H1 (cell line): Measurements from ENCODE around the gene NKG7. TPM values are rescaled to one million over a fixed set of nuclear protein-coding genes. Genes with fewer than 3 reads are reported as not detected.

Source experiments
- CTCF ChIA-PET: fragments of 300-600 bp; sonication (Branson Sonifier 250); formaldehyde crosslinking; loops from one replicate; lab custom pipeline; 2021; ENCODE audit not compliant: partially characterized antibody; lab: Charles Lee
- POLR2A ChIA-PET: fragments of 300-600 bp; sonication (Branson Sonifier 250); formaldehyde crosslinking; loops from one replicate; lab custom pipeline; 2021; ENCODE audit warnings: inconsistent platforms; ENCODE audit not compliant: partially characterized antibody; lab: Charles Lee
- DNase-seq, 2 experiments: peaks; one replicate each; pipeline versions ENCODE4 v3.0.0 to v3.0.0-alpha.2; 2010 to 2022; ENCODE audit warnings: low spot score in 2 of 2, low read depth in 1 of 2, mixed read lengths in 1 of 2
- FAIRE-seq: peaks from 2 replicates; lab custom pipeline; 2011; peaks lifted over from hg19 to GRCh38; lab: Jason Lieb, UNC
- H2AFZ ChIP-seq: 2 replicates; pipeline ENCODE4 v1.8.1; 2012; ENCODE audit warnings: low read length, inconsistent platforms
- H2AK5ac ChIP-seq: 2 replicates; pipeline ENCODE4 v1.6.1; 2013; ENCODE audit warnings: low read depth, low read length
- H2BK120ac ChIP-seq: replicated peaks from 2 replicates; pipeline ENCODE3; 2013; ENCODE audit warnings: low read depth, low read length, inconsistent platforms
- H2BK12ac ChIP-seq: 2 replicates; pipeline ENCODE4 v1.6.1; 2013; ENCODE audit warnings: low read depth, low read length
- H2BK15ac ChIP-seq: 2 replicates; pipeline ENCODE4 v1.6.1; 2013; ENCODE audit warnings: low read length
- H2BK20ac ChIP-seq: 2 replicates; pipeline ENCODE4 v1.6.1; 2013; ENCODE audit warnings: low read length
- H2BK5ac ChIP-seq: 2 replicates; pipeline ENCODE4 v1.6.1; 2013; ENCODE audit warnings: low read depth, low read length
- H3K14ac ChIP-seq: 2 replicates; pipeline ENCODE4 v1.6.1; 2013; ENCODE audit warnings: inconsistent platforms; ENCODE audit not compliant: insufficient read length
- H3K18ac ChIP-seq: 2 replicates; pipeline ENCODE4 v1.6.1; 2013; ENCODE audit warnings: low read length; ENCODE audit errors: extremely low read depth
- H3K23ac ChIP-seq: 2 replicates; pipeline ENCODE4 v1.6.1; 2013; ENCODE audit warnings: inconsistent platforms; ENCODE audit not compliant: insufficient read length
- H3K23me2 ChIP-seq: 2 replicates; pipeline ENCODE4 v1.6.1; 2013; ENCODE audit warnings: low read depth, low read length
- H3K27ac ChIP-seq: 2 replicates; pipeline ENCODE4 v1.6.1; 2011; ENCODE audit warnings: low read depth, low read length, inconsistent platforms
- H3K27me3 ChIP-seq, 4 experiments: replicated peaks in 1 of 4; 1 replicate in 1 of 4; 2 replicates in 3 of 4; pipeline versions ENCODE4 v1.6.1 to v1.8.1; 2011 to 2013; ENCODE audit warnings: low read length in 3 of 4, mild to moderate bottlenecking in 3 of 4, inconsistent platforms in 2 of 4, mixed read lengths in 2 of 4, moderate library complexity in 1 of 4; ENCODE audit not compliant: control insufficient read depth in 3 of 4, insufficient read depth in 3 of 4; ENCODE audit errors: extremely low read depth in 1 of 4
- H3K36me3 ChIP-seq, 4 experiments: 2 replicates each; pipeline versions ENCODE4 v1.6.1 to v1.8.1; 2011 to 2013; ENCODE audit warnings: mild to moderate bottlenecking in 4 of 4, low read length in 3 of 4, moderate library complexity in 2 of 4, control low read depth in 1 of 4, inconsistent platforms in 1 of 4; ENCODE audit not compliant: insufficient read depth in 4 of 4, control insufficient read depth in 2 of 4
- H3K4ac ChIP-seq: replicated peaks from 2 replicates; pipeline ENCODE3; 2013; ENCODE audit warnings: low read length, low read depth, mixed read lengths, inconsistent platforms; ENCODE audit not compliant: insufficient read length
- H3K4me1 ChIP-seq, 4 experiments: replicated peaks in 1 of 4; 1 replicate in 1 of 4; 2 replicates in 3 of 4; pipeline versions ENCODE4 v1.6.1 to v1.8.1; 2011 to 2013; ENCODE audit warnings: low read length in 3 of 4, inconsistent platforms in 2 of 4, mixed read lengths in 1 of 4; ENCODE audit not compliant: insufficient read depth in 4 of 4, control insufficient read depth in 3 of 4
- H3K4me2 ChIP-seq, 2 experiments: 2 replicates each; pipeline versions ENCODE4 v1.6.1 to v1.8.1; 2011 to 2013; ENCODE audit warnings: low read depth in 2 of 2, low read length in 2 of 2, control low read depth in 1 of 2, inconsistent platforms in 1 of 2, mild to moderate bottlenecking in 1 of 2; ENCODE audit not compliant: insufficient read depth in 1 of 2
- H3K4me3 ChIP-seq, 4 experiments: fragments of 200-600, 300-600 bp in 1 of 4; sonication (generic), shearing (Covaris generic), sonication (Bioruptor Twin) in 1 of 4; 2 replicates each; pipeline versions ENCODE4 v1.5.1 to v1.8.1; 2011 to 2016; ENCODE audit warnings: low read length in 4 of 4, low read depth in 3 of 4, control low read depth in 2 of 4, inconsistent platforms in 2 of 4, mild to moderate bottlenecking in 2 of 4, mixed read lengths in 1 of 4, moderate library complexity in 1 of 4; ENCODE audit not compliant: insufficient read depth in 2 of 4; ENCODE audit errors: extremely low read depth in 1 of 4
- H3K56ac ChIP-seq: replicated peaks from 2 replicates; pipeline ENCODE3; 2013; ENCODE audit warnings: low read depth, mild to moderate bottlenecking, mixed read lengths, low read length, inconsistent platforms; ENCODE audit not compliant: insufficient read length
- H3K79me1 ChIP-seq: 2 replicates; pipeline ENCODE4 v1.6.1; 2013; ENCODE audit warnings: low read depth, low read length, control low read depth
- H3K79me2 ChIP-seq, 2 experiments: 2 replicates each; pipeline versions ENCODE4 v1.6.1 to v1.8.1; 2012 to 2013; ENCODE audit warnings: low read length in 2 of 2, mild to moderate bottlenecking in 2 of 2, inconsistent platforms in 1 of 2; ENCODE audit not compliant: insufficient read depth in 2 of 2, control insufficient read depth in 1 of 2
- H3K9ac ChIP-seq, 4 experiments: replicated peaks in 1 of 4; 1 replicate in 1 of 4; 2 replicates in 3 of 4; pipeline versions ENCODE4 v1.6.1 to v1.8.1; 2011 to 2013; ENCODE audit warnings: low read depth in 3 of 4, low read length in 3 of 4, control low read depth in 2 of 4, mild to moderate bottlenecking in 2 of 4, moderate library complexity in 2 of 4, inconsistent platforms in 1 of 4; ENCODE audit errors: extremely low read depth in 1 of 4
- H3K9me3 ChIP-seq, 2 experiments: 2 replicates each; pipeline versions ENCODE4 v1.6.1 to v1.8.1; 2012 to 2013; ENCODE audit warnings: mild to moderate bottlenecking in 2 of 2, moderate library complexity in 2 of 2, control low read depth in 1 of 2, inconsistent platforms in 1 of 2, low read depth in 1 of 2, low read length in 1 of 2, mixed read lengths in 1 of 2; ENCODE audit not compliant: insufficient read depth in 2 of 2
- H4K20me1 ChIP-seq, 2 experiments: replicated peaks in 1 of 2; 2 replicates each; pipeline versions ENCODE3 to v1.8.1; 2011 to 2013; ENCODE audit warnings: inconsistent platforms in 2 of 2, low read length in 2 of 2, mild to moderate bottlenecking in 1 of 2; ENCODE audit not compliant: insufficient read depth in 2 of 2, control insufficient read depth in 1 of 2
- H4K5ac ChIP-seq: 2 replicates; pipeline ENCODE4 v1.6.1; 2013; ENCODE audit warnings: low read length, low read depth, mixed read lengths, inconsistent platforms; ENCODE audit not compliant: insufficient read length
- H4K8ac ChIP-seq: 2 replicates; pipeline ENCODE4 v1.8.0; 2013; ENCODE audit warnings: mild to moderate bottlenecking, moderate library complexity, low read length, inconsistent platforms; ENCODE audit not compliant: insufficient read depth; ENCODE audit errors: extremely low read depth
- H4K91ac ChIP-seq: replicated peaks from 2 replicates; pipeline ENCODE3; 2013; ENCODE audit warnings: low read length, mixed read lengths, inconsistent platforms; ENCODE audit not compliant: insufficient read length
- BCL11A ChIP-seq, 2 experiments: IDR thresholded peaks; one replicate each; pipeline ENCODE4 v1.6.1; 2011; ENCODE audit warnings: low read depth in 2 of 2, low read length in 2 of 2, mild to moderate bottlenecking in 2 of 2
- HDAC2 ChIP-seq, 2 experiments: fragments of 300-600 bp in 1 of 2; sonication (generic) in 1 of 2; IDR thresholded peaks; 2 replicates each; pipeline ENCODE4 v1.6.1; 2011 to 2012; ENCODE audit warnings: low read depth in 2 of 2, low read length in 2 of 2, mild to moderate bottlenecking in 2 of 2, moderate library complexity in 2 of 2, borderline replicate concordance in 1 of 2, inconsistent platforms in 1 of 2
- NANOG ChIP-seq: IDR thresholded peaks from 2 replicates; pipeline ENCODE4 v1.6.1; 2011; ENCODE audit warnings: low read length, low read depth, mild to moderate bottlenecking, inconsistent platforms; ENCODE audit not compliant: insufficient read depth, poor library complexity, severe bottlenecking
- NRF1 ChIP-seq: IDR thresholded peaks from 2 replicates; pipeline ENCODE4 v1.6.1; 2011; ENCODE audit warnings: mild to moderate bottlenecking, low read depth, low read length, improper control_type of control experiment
- SAP30 ChIP-seq: fragments of 300-600 bp; sonication (generic); IDR thresholded peaks from 2 replicates; pipeline ENCODE4 v1.7.1; 2012; ENCODE audit warnings: low read length, moderate library complexity, mild to moderate bottlenecking, inconsistent platforms; ENCODE audit not compliant: insufficient read depth, insufficient replicate concordance
- SIN3A ChIP-seq, 2 experiments: IDR thresholded peaks in 1 of 2; conservative IDR thresholded peaks in 1 of 2; 2 replicates each; pipeline ENCODE4 v1.6.1; 2011 to 2012; ENCODE audit warnings: low read length in 2 of 2, improper control_type of control experiment in 1 of 2, low read depth in 1 of 2, mild to moderate bottlenecking in 1 of 2
- SIX5 ChIP-seq: IDR thresholded peaks from 2 replicates; pipeline ENCODE4 v1.6.1; 2011; ENCODE audit warnings: mild to moderate bottlenecking, low read depth, low read length
- TAF1 ChIP-seq: IDR thresholded peaks from 2 replicates; pipeline ENCODE4 v1.6.1; 2011; ENCODE audit warnings: mild to moderate bottlenecking, low read depth, low read length
- TEAD4 ChIP-seq: IDR thresholded peaks from 2 replicates; pipeline ENCODE4 v1.6.1; 2012; ENCODE audit warnings: low read depth, low read length, inconsistent platforms, mixed read lengths
- USF2 ChIP-seq: IDR thresholded peaks from 2 replicates; pipeline ENCODE4 v1.6.1; 2011; ENCODE audit warnings: low read length, improper control_type of control experiment
- WGBS, 2 experiments: shearing (Covaris generic) in 1 of 2; methylation state at CpG; one replicate each; pipeline versions ENCODE4 v1.1.6 to v1.1.7; 2013 to 2015; ENCODE audit warnings: low lambda C conversion rate in 2 of 2, mixed read lengths in 2 of 2, inconsistent platforms in 1 of 2, low coverage in 1 of 2, missing lambda C conversion rate in 1 of 2; ENCODE audit not compliant: insufficient replicate concordance in 2 of 2, insufficient coverage in 1 of 2, insufficient read length in 1 of 2; ENCODE audit errors: extremely low coverage in 1 of 2, missing lambda C conversion rate in 1 of 2; 5-methylcytosine and 5-hydroxymethylcytosine counted together
- polyA plus RNA-seq, 7 experiments: library from polyadenylated mRNA; depleted of rRNA in 3 of 7; stranded (reverse) in 5 of 7; unstranded in 2 of 7; fragments of >200 nt in 5 of 7; fragments of 200-250 nt in 2 of 7; gene quantifications; 1 replicate in 5 of 7; 2 replicates in 1 of 7; 4 replicates in 1 of 7; pipeline versions ENCODE4 v1.2.1 to v1.2.3, GENCODE V29; 2011 to 2013; ENCODE audit warnings: missing spikeins in 2 of 7, mixed read lengths in 2 of 7
- total RNA-seq: library from RNA; stranded (reverse); fragmentation: NEBNext Ultra II Directional; extraction: Animal tissue kit (Norgen Biotek cat#: 25700); gene quantifications from 2 replicates; pipeline ENCODE4 v1.2.1, GENCODE V29; 2021

Gene NKG7
- total and polyA plus RNA-seq, 2 of the 8 experiments (the other 6 are each of a cell fraction or from before 2014, with no cell fraction given), result not detected

GRCh38 chr19:51410950-51411748, 38.7 kb upstream of the NKG7 start:
- Histone ChIP-seq H3K9me3 (peaks cover 0 to 3% of the 10 kb centered on the region in 2 experiments; a peak in 1 of 4 replicates), H3K4me3 (no peak overlapping the region), H3K14ac (no peak overlapping the region), H3K4ac (no peak overlapping the region), H3K4me2 (no peak overlapping the region), H4K20me1 (no peaks in the 10 kb centered on the region), H2BK20ac (no peak overlapping the region), H3K56ac (no peak overlapping the region), H2BK15ac (no peak overlapping the region), H2AK5ac (no peak overlapping the region), H4K91ac (no peak overlapping the region), H2BK120ac (no peak overlapping the region), H3K23me2 (peaks cover 2% of the 10 kb centered on the region; the same call in 1 of the 2 replicates), H3K27ac (no peak overlapping the region), H2AFZ (no peak overlapping the region), H3K18ac (no peak overlapping the region), H3K27me3 (no peaks in the 10 kb centered on the region), H3K36me3 (no peaks in the 10 kb centered on the region), H3K23ac (no peak overlapping the region), H3K79me2 (no peaks in the 10 kb centered on the region), H2BK5ac (no peak overlapping the region), H3K79me1 (no peaks in the 10 kb centered on the region), H3K4me1 (peaks cover 0 to 13% (median 4%) of the 10 kb centered on the region in 4 experiments; a peak in 6 of 7 replicates), H2BK12ac (no peak overlapping the region), H3K9ac (no peak overlapping the region), H4K5ac (no peak overlapping the region), H4K8ac (no peak overlapping the region)
- DNase-seq (no peak), FAIRE-seq (no peak)
- POLR2A ChIA-PET, result no interaction called here
- 94% methylated on average over 15 of the region's 15 CpGs; no CpG with 5 or more reads in 1 of the 2 experiments for WGBS, 2 experiments
- CTCF ChIA-PET, result interaction anchor here (7.0 to 7.5 kb wide), 2 partner anchors 8 to 15 kb away, joined by 58 to 74 read pairs; partner anchors contain the start of gene SIGLEC10
- TF ChIP-seq SIX5 (no peak), HDAC2 (IDR thresholded peaks at IDR 0.05; ENCODE audit: borderline replicate concordance in 1 of 2, low read depth in 2 of 2, low read length in 2 of 2) (no peak), SIN3A (conservative IDR thresholded peaks at IDR 0.05 in 1 of 2, IDR thresholded peaks at IDR 0.05 in 1 of 2; ENCODE audit: low read depth in 1 of 2, low read length in 2 of 2) (no peak), USF2 (no peak), TAF1 (no peak), NRF1 (no peak), TEAD4 (no peak), BCL11A (IDR thresholded peaks at IDR 0.05; ENCODE audit: low read depth in 2 of 2, low read length in 2 of 2) (no peak), NANOG (no peak), SAP30 (no peak)
